SK-N-MC (cell line): Measurements from ENCODE around the gene HIVEP2.

Source experiments
- EZH2 ChIP-seq: fragments of 200-600 bp; sonication (generic); IDR thresholded peaks from one replicate; pipeline ENCODE4 v1.6.1; 2017; ENCODE audit warnings: antibody characterized with exemption
- POLR2AphosphoS5 ChIP-seq: IDR thresholded peaks from 2 replicates; pipeline ENCODE4 v1.6.1; 2012; ENCODE audit warnings: mild to moderate bottlenecking, low read depth, low read length, borderline replicate concordance

- TF ChIP-seq EZH2 (no peak), POLR2AphosphoS5 (no peak)
These were observed 63.2 kb downstream of the HIVEP2 start for GRCh38 chr6:142881761-142882160.
